DMS 273 treated with DMSO at 0.1 percent for 48 hours (cell line): ENCODE data around the gene C4A.
"Not testable (repeated sequence)": the region's sequence is repeated elsewhere in the genome, so short reads cannot be mapped to it uniquely, and the experiment has no call there.

Source experiments
- DNase-seq: peaks from one replicate; lab custom pipeline; 2025; lab: John Stamatoyannopoulos, UW

C4A gene

DNA sequence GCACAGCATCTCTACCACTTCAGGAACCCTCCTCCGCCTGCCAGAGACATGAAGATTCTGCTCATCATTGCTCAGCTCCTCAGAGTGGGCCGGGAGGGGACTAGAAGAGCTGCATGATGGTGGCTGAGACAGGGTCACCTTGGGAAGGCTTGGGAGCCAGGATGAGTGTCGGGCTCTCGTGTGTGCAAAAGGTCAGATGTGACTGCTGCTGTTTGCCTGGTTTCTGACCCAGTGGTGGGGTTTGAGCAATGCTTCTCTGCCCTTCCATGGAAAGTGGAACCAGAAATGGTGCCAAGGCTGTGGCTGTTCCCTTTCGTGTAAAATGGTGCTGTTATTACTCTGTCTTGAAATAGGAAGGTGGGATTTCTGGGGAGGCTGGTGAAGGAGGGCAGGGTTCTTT is 859 bp upstream of the C4A start:
- DNase-seq, result not testable (repeated sequence)

DNA sequence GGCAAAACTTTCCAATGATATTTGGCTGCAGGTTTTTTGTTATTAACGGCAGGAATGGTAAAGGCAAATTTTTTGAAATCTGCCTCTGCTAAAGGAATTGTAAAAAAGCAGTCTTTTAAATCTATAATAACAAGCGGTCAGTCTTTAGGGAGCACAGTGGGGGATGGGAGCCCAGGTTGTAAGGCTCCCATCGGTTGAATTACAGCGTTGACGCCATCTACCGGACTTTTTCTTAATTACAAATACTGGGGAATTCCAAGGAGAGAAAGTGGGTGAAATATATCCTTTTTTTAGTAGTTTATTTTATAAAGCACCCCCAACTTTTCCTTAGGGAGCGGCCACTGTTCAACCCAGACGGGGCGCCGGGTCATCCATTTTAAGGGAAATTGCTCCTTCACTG is 7.5 kb downstream of the C4A start:
- DNase-seq, result not testable (repeated sequence)

DNA sequence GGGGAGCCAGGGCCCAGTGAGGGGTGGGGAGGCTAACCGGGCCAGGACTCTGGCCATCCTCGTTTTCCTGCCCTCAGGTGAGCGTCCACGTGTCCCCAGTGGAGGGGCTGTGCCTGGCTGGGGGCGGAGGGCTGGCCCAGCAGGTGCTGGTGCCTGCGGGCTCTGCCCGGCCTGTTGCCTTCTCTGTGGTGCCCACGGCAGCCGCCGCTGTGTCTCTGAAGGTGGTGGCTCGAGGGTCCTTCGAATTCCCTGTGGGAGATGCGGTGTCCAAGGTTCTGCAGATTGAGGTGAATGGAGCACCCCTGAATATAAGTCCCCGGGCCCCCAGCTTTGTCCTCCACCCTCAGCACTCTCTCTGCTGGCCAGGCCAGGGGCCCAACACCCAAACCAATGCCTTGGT is 12.6 kb downstream of the C4A start:
- not testable (repeated sequence) for DNase-seq

DNA sequence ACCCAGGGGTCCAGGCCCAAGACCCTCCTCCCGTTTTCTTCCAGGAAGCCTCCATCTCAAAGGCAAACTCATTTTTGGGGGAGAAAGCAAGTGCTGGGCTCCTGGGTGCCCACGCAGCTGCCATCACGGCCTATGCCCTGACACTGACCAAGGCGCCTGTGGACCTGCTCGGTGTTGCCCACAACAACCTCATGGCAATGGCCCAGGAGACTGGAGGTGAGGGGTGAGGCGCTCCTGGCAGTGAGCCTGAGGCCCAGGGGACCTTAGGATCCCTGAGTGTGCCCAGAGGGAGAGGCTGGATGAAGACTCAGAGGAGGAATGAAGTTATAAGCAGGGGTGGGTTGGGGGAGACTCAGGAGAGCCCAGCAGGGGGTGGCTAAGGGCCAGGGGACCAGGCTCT is 14.5 kb downstream of the C4A start:
- DNase-seq, result not testable (repeated sequence)

DNA sequence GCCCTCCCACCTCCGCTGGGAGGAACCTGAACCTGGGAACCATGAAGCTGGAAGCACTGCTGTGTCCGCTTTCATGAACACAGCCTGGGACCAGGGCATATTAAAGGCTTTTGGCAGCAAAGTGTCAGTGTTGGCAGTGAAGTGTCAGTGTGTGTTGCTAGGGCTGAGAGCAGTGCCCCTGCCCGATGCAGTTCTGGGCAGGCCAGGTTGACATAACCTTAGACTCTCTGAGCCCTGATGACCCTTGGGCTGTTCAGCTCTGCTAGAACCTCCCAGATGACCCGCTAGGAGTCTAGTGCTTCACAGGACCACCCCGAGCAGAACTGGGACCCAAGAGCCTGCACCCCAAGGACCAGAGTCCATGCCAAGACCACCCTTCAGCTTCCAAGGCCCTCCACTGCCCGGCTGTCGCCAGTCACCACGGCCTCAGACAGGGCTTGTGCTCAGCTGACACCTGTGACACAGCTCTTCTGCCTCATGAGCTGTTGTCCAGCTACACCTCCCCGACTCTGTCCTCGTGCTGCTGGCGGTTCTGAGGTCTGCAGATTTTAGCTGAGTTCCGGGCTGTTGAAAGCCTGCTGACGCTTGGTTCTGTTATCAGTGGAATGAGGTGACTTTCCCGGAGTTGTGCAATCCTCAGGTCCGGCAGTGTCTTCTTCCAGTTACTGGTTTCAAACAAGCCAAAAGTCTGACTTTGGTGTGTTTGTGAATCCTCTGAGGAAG is 20.9 kb downstream of the C4A start:
- DNase-seq, result not testable (repeated sequence)

DNA sequence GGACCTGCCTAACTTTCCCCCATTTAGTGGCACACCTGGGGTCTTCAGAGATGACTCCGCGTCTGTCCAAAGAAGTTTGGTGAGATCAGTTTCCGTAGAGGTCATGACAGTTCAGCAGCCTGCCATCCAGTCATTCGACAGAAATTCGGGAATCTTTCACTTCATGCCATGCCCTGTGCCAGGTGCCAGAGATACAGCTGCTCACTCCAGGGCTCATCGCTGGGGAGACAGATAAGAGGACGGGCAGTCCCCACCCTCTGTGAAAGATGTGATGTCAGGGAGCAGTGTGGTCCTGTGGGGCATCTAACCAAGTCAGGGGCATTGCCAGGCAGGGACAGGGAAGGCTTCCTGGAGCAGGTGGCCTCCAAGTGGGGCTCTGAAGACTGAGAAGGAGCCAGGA is 21.4 kb downstream of the C4A start:
- not testable (repeated sequence) for DNase-seq

DNA sequence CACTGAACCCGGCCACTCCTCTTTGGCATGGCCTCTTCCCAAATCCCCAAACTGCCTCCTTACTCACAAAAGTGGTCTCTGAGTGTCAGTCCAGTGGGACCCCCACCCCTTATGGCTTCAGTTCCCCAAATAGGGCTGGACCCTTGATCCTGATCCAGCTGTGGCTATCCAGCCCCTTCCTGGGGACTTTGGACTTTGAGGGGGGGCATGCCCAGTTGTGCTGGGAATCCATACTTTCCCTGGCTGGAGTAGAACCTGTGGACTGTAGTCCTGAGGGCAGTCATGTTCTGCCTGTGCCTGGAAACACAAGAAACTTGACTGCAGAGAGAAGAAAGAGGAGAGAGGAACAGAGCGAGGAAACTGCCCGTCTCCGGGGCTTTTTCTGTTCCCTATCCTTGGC is 22.5 kb downstream of the C4A start:
- DNase-seq, result not testable (repeated sequence)

DNA sequence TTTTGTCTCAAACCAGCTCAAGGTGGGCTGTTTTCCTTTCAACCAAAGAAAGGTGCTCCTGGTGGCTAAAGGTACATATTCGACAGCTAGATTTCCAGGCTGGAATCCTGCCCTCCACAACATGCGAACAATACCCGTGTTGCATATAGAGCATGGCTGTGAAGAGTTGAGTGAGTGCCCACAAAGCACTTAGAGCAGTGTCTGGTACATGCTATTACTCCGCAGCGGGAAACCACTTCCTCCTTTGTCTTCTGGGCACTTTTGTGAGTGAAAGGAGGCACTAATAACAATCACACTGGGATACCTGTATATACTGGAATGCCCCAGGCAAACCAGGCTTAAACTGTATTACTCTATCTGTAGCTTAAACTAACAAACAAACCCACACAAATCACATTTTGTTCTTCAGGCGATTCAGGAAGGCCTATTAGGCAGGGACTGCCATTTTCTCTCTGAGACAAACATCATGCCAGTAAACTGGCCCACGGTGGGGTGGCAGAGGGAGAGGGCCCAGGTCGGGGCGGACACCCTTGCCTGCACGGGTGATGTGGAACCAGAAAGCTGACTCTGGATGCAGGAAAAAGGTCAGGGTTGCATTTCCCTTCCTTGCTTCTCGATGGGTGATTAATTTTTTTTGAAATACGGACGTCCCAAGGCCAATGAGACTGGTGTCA is 23.1 kb downstream of the C4A start:
- not testable (repeated sequence) for DNase-seq

DNA sequence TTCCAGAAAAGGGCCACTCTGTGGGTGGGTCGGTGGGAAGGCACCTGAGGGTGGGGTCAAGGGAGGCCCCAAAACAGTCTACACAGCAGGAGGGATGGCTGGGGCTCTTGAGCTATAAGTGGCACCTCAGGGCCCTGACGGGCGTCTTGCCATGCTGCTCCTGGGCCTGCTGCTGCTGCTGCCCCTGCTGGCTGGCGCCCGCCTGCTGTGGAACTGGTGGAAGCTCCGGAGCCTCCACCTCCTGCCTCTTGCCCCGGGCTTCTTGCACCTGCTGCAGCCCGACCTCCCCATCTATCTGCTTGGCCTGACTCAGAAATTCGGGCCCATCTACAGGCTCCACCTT is 23.7 kb downstream of the C4A start:
- DNase-seq, result not testable (repeated sequence)

DNA sequence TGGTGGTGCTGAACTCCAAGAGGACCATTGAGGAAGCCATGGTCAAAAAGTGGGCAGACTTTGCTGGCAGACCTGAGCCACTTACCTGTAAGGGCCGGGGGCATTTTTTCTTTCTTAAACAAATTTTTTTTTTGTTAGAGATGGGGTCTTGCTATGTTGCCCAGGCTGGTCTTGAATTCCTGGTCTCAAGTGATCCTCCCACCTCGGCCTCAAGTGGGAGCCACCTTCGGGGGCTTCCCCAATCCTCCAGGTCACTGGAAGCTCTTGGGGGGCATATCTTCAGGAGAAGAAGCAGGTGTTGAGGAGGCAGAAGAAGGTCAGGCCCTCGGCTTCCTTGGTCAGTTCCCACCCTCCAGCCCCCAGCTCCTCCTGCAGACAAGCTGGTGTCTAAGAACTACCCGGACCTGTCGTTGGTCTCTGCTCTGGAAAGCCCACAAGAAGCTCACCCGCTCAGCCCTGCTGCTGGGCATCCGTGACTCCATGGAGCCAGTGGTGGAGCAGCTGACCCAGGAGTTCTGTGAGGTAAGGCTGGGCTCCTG is 24.2 kb downstream of the C4A start:
- DNase-seq, result not testable (repeated sequence)

DNA sequence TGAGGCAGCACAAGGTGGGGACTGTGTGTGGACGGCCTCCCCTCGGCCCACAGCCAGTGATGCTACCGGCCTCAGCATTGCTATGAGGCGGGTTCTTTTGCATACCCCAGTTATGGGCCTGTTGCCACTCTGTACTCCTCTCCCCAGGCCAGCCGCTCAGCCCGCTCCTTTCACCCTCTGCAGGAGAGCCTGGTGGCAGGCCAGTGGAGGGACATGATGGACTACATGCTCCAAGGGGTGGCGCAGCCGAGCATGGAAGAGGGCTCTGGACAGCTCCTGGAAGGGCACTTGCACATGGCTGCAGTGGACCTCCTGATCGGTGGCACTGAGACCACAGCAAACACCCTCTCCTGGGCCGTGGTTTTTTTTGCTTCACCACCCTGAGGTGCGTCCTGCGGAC is 25.2 kb downstream of the C4A start:
- not testable (repeated sequence) for DNase-seq

DNA sequence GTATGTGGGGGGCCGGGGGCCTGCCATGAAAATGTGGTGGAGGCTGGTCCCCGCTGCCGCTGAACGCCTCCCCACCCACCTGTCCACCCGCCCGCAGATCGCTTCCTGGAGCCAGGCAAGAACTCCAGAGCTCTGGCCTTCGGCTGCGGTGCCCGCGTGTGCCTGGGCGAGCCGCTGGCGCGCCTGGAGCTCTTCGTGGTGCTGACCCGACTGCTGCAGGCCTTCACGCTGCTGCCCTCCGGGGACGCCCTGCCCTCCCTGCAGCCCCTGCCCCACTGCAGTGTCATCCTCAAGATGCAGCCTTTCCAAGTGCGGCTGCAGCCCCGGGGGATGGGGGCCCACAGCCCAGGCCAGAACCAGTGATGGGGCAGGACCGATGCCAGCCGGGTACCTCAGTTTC is 26.2 kb downstream of the C4A start:
- not testable (repeated sequence) for DNase-seq

DNA sequence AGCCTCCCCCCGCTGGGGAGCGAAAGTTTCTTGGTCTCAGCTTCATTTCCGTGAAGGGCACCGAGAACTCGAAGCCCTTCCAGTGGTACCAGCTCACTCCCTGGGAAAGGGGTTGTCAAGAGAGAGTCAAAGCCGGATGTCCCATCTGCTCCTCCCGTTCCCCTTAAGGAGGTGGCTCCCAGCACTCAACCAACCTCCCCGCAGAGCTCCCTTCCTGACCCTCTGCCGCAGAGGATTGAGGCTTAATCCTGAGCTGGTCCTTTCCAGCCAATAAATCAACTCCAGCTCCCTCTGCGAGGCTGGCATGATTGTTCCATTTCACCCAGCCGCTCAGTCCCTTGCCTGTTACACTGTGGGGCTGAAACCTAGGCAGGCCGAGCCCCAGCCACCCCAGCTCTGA is 26.8 kb downstream of the C4A start:
- DNase-seq, result not testable (repeated sequence)

DNA sequence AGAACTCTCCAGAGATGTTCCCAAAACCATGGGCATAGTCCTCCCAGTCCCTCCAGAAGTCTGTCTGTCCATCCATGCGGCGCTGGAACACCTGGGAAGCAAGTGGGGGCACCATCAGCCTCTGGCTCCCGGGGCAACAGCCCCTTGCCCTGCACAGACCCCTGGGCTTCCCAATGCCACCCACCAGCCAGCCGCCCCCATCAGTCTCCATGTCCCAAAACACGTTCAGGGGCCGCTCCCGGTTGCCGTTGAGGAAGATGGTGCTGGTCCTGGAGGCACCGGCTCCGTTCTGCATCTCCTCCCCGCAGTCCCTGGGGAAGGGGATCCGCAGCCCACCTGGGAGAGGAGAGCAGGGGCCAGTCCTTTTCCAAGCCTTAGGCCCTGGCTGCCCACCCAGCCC is 27.7 kb downstream of the C4A start:
- DNase-seq, result not testable (repeated sequence)

DNA sequence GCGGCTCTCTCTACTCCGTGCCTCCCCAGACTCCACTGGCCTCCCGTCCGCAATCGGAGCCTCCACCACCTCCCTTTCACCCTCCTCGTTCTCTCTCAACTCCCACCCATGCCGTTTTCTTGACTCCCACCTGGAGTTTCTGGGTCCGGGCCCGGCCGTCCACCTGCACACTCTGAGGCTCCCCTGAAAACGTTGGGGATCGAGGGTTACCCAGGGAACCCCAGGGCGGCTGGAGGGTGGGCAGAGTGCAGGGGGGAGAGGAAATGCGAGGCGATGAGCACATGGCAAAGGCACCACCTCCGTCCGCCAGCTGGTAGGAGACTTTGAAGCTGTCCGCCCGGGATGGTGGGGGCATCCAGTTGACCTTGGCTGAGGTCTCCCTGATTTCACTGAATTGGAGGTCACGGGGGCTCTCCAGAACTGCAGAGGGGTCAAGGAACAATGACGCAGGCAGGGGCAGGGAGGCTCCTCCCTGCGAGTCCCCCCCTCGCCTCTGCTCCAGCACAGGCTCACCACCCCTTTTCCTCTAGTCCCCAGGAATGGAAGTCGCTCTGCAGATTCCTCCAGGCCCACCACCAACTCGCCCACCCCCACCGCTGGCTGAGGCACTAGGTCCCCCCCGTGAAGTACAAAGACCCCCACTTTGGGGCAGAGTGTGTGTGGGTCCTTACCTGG is 29.1 kb downstream of the C4A start:
- not testable (repeated sequence) for DNase-seq

DNA sequence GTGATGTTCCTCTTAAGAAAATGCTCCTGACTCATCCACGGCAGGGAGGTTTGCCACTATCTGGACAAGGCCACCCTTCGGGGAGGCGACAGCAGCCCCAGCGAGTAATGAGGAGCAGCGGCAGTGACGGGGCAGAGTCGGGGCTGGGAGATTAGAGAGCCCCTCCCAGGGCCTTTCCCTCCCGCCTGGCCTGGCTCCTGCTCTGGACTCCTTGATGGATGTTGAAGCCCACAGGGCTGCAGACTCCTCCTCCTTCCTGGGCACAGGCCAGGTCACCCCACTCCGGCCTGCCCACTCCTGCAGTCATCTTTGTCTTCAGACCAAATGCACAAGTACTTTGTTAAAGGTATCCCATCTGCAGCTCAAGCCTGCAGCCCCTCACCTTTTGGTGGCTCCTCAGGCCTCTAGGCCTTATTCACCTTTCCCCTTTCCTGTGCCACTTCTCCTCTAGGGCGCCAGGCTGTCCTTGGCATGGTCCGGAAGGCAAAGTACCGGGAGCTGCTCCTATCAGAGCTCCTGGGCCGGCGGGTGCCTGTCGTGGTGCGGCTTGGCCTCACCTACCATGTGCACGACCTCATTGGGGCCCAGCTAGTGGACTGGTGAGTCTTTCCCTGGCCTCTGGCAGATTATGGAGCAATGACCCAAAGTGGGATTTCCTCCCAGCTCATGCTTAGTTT is 31.2 kb downstream of the C4A start:
- DNase-seq, result not testable (repeated sequence)

DNA sequence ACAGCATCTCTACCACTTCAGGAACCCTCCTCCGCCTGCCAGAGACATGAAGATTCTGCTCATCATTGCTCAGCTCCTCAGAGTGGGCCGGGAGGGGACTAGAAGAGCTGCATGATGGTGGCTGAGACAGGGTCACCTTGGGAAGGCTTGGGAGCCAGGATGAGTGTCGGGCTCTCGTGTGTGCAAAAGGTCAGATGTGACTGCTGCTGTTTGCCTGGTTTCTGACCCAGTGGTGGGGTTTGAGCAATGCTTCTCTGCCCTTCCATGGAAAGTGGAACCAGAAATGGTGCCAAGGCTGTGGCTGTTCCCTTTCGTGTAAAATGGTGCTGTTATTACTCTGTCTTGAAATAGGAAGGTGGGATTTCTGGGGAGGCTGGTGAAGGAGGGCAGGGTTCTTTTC is 31.9 kb downstream of the C4A start:
- not testable (repeated sequence) for DNase-seq

DNA sequence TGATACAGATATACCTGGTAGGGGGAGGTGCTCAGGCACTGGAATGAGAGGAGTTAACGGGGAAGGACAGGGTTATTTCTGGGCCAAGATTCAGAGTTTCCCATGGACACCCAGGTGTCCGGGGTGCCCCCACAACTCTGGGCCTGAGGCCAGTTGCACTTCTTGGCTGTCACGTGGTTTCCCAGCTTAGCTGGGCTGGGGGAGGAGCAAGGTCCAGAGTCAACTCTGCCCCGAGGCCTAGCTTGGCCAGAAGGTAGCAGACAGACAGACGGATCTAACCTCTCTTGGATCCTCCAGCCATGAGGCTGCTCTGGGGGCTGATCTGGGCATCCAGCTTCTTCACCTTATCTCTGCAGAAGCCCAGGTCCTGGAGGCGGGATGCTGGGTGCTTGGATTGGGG is 32.7 kb downstream of the C4A start, which contains the start of gene C4B:
Gene C4B (plus strand): TSS at position 249 of the 400 bp plus-strand sequence. CDS start 51 bp downstream, at position 300.
- not testable (repeated sequence) for DNase-seq

DNA sequence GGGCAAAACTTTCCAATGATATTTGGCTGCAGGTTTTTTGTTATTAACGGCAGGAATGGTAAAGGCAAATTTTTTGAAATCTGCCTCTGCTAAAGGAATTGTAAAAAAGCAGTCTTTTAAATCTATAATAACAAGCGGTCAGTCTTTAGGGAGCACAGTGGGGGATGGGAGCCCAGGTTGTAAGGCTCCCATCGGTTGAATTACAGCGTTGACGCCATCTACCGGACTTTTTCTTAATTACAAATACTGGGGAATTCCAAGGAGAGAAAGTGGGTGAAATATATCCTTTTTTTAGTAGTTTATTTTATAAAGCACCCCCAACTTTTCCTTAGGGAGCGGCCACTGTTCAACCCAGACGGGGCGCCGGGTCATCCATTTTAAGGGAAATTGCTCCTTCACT is 40.2 kb downstream of the C4A start:
- not testable (repeated sequence) for DNase-seq

DNA sequence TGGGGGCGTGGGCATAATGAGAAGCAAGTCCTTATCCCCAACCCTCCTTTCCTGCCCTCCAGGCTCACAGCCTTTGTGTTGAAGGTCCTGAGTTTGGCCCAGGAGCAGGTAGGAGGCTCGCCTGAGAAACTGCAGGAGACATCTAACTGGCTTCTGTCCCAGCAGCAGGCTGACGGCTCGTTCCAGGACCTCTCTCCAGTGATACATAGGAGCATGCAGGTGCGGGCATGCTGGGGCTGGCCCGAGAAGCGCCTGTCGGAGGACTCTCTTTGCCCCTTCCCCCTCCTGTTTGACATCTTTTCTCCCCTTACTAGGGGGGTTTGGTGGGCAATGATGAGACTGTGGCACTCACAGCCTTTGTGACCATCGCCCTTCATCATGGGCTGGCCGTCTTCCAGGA is 46.8 kb downstream of the C4A start:
- DNase-seq, result not testable (repeated sequence)

DNA sequence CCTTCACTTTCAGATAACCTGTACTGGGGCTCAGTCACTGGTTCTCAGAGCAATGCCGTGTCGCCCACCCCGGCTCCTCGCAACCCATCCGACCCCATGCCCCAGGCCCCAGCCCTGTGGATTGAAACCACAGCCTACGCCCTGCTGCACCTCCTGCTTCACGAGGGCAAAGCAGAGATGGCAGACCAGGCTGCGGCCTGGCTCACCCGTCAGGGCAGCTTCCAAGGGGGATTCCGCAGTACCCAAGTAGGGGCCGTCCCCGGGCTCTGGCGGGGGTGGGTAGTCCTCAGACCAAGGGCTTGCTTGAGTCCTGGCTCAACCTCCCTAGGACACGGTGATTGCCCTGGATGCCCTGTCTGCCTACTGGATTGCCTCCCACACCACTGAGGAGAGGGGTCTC is 47.7 kb downstream of the C4A start:
- DNase-seq, result not testable (repeated sequence)
